Thoracic aorta (tissue), 2 donors: ENCODE results near the gene ECEL1. TPM values are rescaled to one million over a fixed set of nuclear protein-coding genes. Genes with fewer than 3 reads are reported as not detected.
"Not testable (repeated sequence)": the region's sequence is repeated elsewhere in the genome, so short reads cannot be mapped to it uniquely, and the experiment has no call there.

ENCODE experiments used
- ATAC-seq: fragments of 150-250 bp; one replicate; pipeline ENCODE4 v1.8.0; 2017; ENCODE audit warnings: low read depth; ENCODE audit not compliant: insufficient number of reproducible peaks, low FRiP score
- DNase-seq: peaks from one replicate; pipeline ENCODE4 v3.0.0-alpha.2; 2020; ENCODE audit warnings: low spot score
- H3K27ac ChIP-seq, 2 donors: fragments of 200-600 bp; sonication (generic); 1 replicate in 1 of 2; 2 replicates in 1 of 2; pipeline ENCODE4 v1.5.1; 2016; ENCODE audit warnings: mild to moderate bottlenecking in 2 of 2, moderate library complexity in 2 of 2
- H3K27me3 ChIP-seq: fragments of 200-600 bp; sonication (generic); replicated peaks from 2 replicates; pipeline ENCODE4 v1.6.0; 2016; ENCODE audit warnings: mild to moderate bottlenecking; ENCODE audit not compliant: insufficient read depth
- H3K36me3 ChIP-seq: fragments of 200-600 bp; sonication (generic); one replicate; pipeline ENCODE4 v1.5.1; 2016
- H3K4me1 ChIP-seq, 2 donors: fragments of 200-600 bp; sonication (generic); 1 replicate in 1 of 2; 2 replicates in 1 of 2; pipeline versions ENCODE4 v1.5.1 to v1.6.0; 2016; ENCODE audit warnings: low read depth in 2 of 2, mild to moderate bottlenecking in 1 of 2; ENCODE audit not compliant: control insufficient read depth in 1 of 2
- H3K4me3 ChIP-seq: fragments of 200-600 bp; sonication (generic); 2 replicates; pipeline ENCODE4 v1.5.1; 2016; ENCODE audit warnings: mild to moderate bottlenecking
- H3K9me3 ChIP-seq: fragments of 200-600 bp; sonication (generic); 2 replicates; pipeline ENCODE4 v1.5.1; 2016
- CTCF ChIP-seq: fragments of 200-600 bp; sonication (generic); IDR thresholded peaks from one replicate; pipeline ENCODE4 v1.5.1; 2019; ENCODE audit warnings: antibody characterized with exemption
- total RNA-seq, 2 donors: library from RNA; depleted of rRNA; stranded (reverse); fragments of >200 nt; gene quantifications; one replicate each; pipeline versions ENCODE4 v1.1.0 to v1.2.3, GENCODE V29; 2016

The ECEL1 gene
- total RNA-seq, 2 donors from 2014 or later: 1.6 to 2.8 TPM

- no peak for TF ChIP-seq CTCF
- ATAC-seq (no peak), DNase-seq (no peak)
- Histone ChIP-seq H3K36me3 (no peaks in the 10 kb centered on the region), H3K9me3 (no peaks in the 10 kb centered on the region), H3K4me3 (no peak overlapping the region), H3K4me1 (no peaks in the 10 kb centered on the region), H3K27ac (no peak overlapping the region), H3K27me3 (no peaks in the 10 kb centered on the region)
Observed at GRCh38 chr2:232456296-232457120, 31.1 kb downstream of the ECEL1 start.

DNA sequence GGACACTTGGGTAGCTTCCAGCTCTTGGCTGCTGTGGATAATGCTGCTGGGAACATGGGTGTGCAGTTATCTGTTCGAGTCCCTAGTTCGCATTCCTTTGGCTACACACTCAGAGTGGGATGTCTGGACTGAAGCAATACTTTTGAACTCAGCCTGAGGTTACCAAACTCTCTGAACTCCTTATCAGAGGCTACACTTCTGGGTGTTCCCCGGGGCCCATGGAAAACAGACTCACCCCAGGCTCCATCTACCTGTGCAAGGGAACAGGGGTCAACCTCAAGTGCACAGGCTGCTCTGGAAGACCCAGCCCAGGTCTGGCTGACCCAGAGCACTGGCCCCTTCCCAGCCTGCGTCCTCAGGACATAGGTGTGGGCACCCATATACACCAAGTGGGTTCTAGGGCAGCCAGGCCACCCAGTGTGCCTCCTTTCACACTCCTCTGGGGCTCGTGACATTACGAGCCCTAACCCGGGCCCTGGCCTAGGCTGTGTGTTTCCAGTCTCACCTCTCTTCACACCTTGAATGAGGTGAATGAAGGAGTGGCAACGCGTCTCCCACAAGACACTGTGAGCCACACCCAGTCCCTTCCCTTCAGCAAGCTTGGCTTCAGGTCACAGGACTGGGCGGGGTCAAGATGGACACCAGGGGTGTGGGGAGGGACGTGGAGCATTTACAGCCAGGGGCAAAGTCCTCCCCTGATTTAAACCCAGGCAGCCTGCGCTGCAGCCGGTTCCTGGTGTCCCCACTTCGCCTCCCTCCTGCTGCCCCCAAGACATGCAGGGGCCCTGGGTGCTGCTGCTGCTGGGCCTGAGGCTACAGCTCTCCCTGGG, 32.0 kb downstream of the ECEL1 start, which contains the start of gene ALPI:
Gene ALPI (plus strand): TSS at position 728 of the 830 bp plus-strand sequence. CDS start 47 bp downstream, at position 775.
- no peak for TF ChIP-seq CTCF
- ATAC-seq (no peak), DNase-seq (no peak)
- H3K9me3 ChIP-seq: no peaks in the 10 kb centered on the region
- H3K4me1 ChIP-seq: no peaks in the 10 kb centered on the region
- H3K27ac ChIP-seq: no peak within 1 kb of the TSS
- no peaks in the 10 kb centered on the region for H3K36me3 ChIP-seq
- no peak within 1 kb of the TSS for H3K4me3 ChIP-seq
- no peaks in the 10 kb centered on the region for H3K27me3 ChIP-seq

- Histone ChIP-seq H3K4me3 (no peak overlapping the region), H3K36me3 (no peaks in the 10 kb centered on the region), H3K27me3 (no peaks in the 10 kb centered on the region), H3K4me1 (no peaks in the 10 kb centered on the region), H3K9me3 (no peaks in the 10 kb centered on the region), H3K27ac (no peak overlapping the region)
- no peak for TF ChIP-seq CTCF
- ATAC-seq (no peak), DNase-seq (no peak)
Observed at GRCh38 chr2:232454630-232455029, 33.0 kb downstream of the ECEL1 start.

GRCh38 chr2:232451645-232452044, 36.0 kb downstream of the ECEL1 start:
- not testable (repeated sequence) for H3K4me3 ChIP-seq, H3K27ac ChIP-seq, H3K27me3 ChIP-seq, H3K4me1 ChIP-seq, DNase-seq, H3K36me3 ChIP-seq, ATAC-seq, H3K9me3 ChIP-seq

DNA sequence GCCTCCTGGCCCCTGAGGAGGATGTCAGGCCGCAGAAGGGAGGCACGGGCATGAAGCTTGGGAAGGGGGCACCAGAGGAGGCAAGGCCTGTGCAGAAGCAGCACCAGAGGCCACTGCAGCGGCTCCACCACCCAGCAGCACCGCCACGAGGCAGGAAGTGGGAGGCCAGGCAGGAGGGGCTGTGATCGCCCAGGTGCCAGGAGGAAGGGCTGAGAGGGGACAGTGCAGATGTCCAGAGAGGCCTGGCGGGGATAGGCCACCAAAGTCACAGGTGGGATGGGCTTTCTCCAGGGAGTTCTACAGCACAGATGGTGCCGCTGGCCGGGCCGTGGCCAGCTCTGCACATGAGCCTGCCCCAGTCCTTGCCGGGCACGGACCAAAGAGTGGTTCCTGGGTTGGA, 37.7 kb downstream of the ECEL1 start:
- no peak for TF ChIP-seq CTCF
- Histone ChIP-seq H3K36me3 (no peaks in the 10 kb centered on the region), H3K4me3 (no peak overlapping the region), H3K9me3 (no peaks in the 10 kb centered on the region), H3K27me3 (no peaks in the 10 kb centered on the region), H3K4me1 (no peaks in the 10 kb centered on the region), H3K27ac (no peak overlapping the region)
- ATAC-seq (no peak), DNase-seq (no peak)
